H7 (cell line): ENCODE measurements around the gene TMEM139. TPM values are rescaled to one million over a fixed set of nuclear protein-coding genes. Genes with fewer than 3 reads are reported as not detected.

Experiments used
- total RNA-seq: library from RNA; depleted of rRNA; stranded (reverse); fragments of >200 nt; shearing (Covaris generic); gene quantifications from 2 replicates; pipeline ENCODE4 v1.2.3, GENCODE V29; 2014; rRNA removed

Gene TMEM139
- total RNA-seq, 1 experiment from 2014 or later: 2.5 TPM

Other genes with a start within 250 kb of the TMEM139 start
- not detected in 2 replicates for gene OR6V1, start 232.6 kb upstream of the TMEM139 start, total RNA-seq
- gene PIP, start 152.9 kb upstream of the TMEM139 start, total RNA-seq: not detected in 2 replicates
- gene TAS2R39, start 101.5 kb upstream of the TMEM139 start, total RNA-seq: not detected in 2 replicates
- gene TAS2R40, start 62.9 kb upstream of the TMEM139 start, total RNA-seq: not detected in 2 replicates
- gene GSTK1, start 21.5 kb upstream of the TMEM139 start, total RNA-seq: 51.8 and 51.9 TPM in 2 replicates
- 12.2 and 13.1 TPM in 2 replicates for gene CASP2, start 3.4 kb downstream of the TMEM139 start, total RNA-seq
- 0.11 and 0.21 TPM in 2 replicates for gene CLCN1, start 31.2 kb downstream of the TMEM139 start, total RNA-seq
- 11.9 and 16.9 TPM in 2 replicates for gene FAM131B, start 77.8 kb downstream of the TMEM139 start, total RNA-seq
- gene ZYX, start 96.4 kb downstream of the TMEM139 start, total RNA-seq: 84.6 and 97.1 TPM in 2 replicates
- gene EPHA1, start 123.9 kb downstream of the TMEM139 start, total RNA-seq: 176 and 189 TPM in 2 replicates
- not detected in 2 replicates for gene TAS2R60, start 158.5 kb downstream of the TMEM139 start, total RNA-seq
- gene TAS2R41, start 192.9 kb downstream of the TMEM139 start, total RNA-seq: 0.10 TPM in 1 of 2 replicates, not detected in the other